Cortex of kidney (tissue), 1 donor: ENCODE measurements around the gene KIF5A.
"Not testable (repeated sequence)": the region's sequence is repeated elsewhere in the genome, so short reads cannot be mapped to it uniquely, and the experiment has no call there.

ENCODE experiments used
- DNase-seq: peaks from one replicate; lab custom pipeline; 2025; lab: John Stamatoyannopoulos, UW

KIF5A gene

DNA sequence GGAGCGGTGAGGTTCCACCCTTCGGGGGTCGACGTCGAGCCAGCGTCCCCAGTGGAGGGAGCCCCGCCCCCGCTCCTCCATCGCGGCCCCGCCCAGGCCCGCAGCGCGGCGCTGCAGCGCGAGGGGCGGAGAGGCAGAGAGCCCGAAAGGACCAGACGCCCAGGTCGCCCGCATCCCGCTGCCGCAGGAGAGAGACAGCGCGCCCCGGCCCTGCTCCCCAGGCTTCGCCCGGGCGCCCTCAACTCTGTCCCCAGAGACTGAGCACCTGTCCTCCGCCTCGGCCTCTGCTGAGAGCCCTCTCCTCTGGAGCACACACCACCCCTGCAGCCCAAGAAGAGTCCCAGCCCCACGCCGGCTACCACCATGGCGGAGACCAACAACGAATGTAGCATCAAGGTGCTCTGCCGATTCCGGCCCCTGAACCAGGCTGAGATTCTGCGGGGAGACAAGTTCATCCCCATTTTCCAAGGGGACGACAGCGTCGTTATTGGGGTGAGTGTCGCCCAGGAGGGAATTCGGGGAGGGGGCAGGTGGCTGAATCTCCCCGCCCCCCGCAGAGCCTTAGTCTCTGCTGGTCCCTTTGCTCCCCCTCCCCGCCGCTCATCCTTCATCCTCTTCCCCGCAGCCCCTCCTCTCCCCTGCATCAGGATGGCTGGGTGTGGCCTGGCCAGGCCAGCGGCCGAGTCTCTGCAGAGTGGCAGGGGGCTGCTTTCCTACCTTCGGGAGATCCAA lies at the start of gene KIF5A:
KIF5A (plus strand) TSS at position 136 of the 732 bp plus-strand sequence; CDS start at position 364, 228 bp downstream.
- DNase-seq: no peak

- DNase-seq: no peak
These were observed 49.6 kb upstream of the KIF5A start for GRCh38 chr12:57500213-57500612.

DNA sequence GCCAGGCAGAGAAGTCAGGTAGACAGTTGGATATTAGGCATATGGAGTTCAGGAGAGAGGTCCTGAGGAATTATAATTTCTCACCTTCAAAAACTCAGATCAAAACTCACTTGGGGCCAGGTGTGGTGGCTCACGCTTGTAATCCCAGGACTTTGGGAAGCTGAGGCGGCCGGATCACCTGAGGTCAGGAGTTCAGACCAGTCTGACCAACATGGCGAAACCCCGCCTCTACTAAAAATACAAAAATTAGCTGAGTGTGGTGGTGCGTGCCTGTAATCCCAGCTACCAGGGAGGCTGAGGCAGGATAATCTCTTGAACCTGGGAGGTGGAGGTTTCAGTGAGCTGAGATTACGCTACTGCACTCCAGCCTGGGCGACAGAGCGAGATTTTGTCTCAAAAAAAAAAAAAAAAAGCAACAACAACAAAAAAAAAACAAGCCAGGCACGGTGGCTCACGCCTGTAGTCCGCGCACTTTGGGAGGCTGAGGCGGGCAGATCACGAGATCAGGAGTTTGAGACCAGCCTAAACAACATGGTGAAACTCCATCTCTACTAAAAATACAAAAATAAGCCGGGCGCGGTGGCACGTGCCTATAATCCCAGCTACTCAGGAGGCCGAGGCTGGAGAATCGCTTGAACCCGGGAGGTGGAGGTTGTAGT lies 47.4 kb upstream of the KIF5A start:
- not testable (repeated sequence) for DNase-seq

DNA sequence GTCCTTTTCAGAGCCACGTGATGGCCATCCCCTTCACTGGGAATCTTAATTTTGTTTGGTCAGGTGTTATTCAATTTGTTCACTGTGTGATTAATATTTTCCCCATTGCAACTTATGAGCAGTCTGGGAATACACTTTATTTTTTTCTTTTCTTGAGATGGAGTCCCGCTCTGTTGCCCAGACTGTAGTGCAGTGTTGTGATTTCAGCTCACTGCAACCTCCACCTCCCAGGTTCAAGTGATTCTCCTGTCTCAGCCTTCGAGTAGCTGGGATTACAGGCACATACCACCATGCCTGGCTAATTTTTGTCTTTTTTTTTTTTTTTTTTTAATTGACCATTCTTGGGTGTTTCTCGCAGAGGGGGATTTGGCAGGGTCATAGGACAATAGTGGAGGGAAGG lies 43.3 kb upstream of the KIF5A start:
- not testable (repeated sequence) for DNase-seq

DNA sequence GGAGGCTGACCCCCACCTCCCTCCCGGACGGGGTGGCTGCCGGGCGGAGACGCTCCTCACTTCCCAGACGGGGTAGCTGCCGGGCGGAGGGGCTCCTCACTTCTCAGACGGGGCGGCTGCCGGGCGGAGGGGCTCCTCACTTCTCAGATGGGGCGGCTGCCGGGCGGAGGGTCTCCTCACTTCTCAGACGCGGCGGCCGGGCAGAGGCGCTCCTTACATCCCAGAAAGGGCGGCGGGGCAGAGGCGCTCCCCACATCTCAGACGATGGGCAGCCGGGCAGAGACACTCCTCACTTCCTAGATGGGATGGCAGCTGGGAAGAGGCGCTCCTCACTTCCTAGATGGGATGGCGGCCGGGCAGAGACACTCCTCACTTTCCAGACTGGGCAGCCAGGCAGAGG lies 42.0 kb upstream of the KIF5A start:
- DNase-seq: not testable (repeated sequence)

DNA sequence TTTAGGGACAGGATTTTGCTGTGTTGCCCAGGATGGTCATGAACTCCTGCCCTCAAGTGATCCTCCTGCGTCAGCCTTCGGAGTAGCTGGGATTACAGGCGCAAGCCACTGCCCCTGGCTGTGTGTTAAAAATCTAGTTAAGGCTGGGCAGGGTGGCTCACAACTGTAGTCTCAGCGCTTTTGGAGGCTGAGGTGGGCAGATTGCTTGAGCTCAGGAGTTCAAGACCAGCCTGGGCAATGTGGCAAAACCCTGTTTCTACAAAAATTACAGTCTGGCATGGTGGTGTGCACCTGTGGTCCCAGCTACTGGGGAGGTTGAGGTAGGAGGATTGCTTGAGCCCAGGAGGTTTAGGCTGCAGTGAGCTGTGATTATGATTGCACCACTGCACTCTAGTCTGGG lies 38.7 kb upstream of the KIF5A start:
- no peak for DNase-seq

- no peak for DNase-seq
These were observed 38.1 kb upstream of the KIF5A start for GRCh38 chr12:57511588-57512325.

DNA sequence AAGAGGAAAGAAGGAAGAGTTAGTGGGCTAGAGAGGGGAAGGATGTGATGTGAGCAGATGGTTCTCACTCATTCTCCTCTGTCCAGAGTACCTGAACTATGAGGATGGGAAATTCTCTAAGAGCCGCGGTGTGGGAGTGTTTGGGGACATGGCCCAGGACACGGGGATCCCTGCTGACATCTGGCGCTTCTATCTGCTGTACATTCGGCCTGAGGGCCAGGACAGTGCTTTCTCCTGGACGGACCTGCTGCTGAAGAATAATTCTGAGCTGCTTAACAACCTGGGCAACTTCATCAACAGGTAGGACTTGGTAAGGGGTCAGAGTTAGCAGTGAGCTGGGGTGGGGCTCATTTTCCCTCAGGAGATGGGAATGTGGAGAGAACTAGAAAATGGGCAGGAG lies 37.2 kb upstream of the KIF5A start:
- DNase-seq: no peak

GRCh38 chr12:57513266-57513665 lies 36.6 kb upstream of the KIF5A start:
- no peak for DNase-seq

DNA sequence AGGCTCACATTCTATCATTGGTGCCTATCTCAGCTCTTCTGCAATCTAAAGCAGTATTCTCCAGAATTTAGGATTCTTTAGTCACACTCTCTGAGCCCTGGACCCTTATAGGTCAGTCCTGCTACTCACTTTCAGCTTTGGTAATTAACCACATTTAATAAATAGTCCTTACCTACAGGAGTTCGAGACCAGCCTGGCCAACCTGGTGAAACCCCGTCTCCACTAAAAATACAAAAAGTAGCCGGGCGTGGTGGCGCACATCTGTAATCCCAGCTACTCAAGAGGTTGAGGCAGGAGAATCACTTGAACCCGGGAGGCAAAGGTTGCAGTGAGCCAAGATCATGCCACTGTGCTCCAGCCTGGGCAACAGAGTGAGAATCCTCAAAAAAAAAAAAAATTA lies 36.2 kb upstream of the KIF5A start:
- not testable (repeated sequence) for DNase-seq

GRCh38 chr12:57514246-57514645 lies 35.6 kb upstream of the KIF5A start:
- DNase-seq: not testable (repeated sequence)

DNA sequence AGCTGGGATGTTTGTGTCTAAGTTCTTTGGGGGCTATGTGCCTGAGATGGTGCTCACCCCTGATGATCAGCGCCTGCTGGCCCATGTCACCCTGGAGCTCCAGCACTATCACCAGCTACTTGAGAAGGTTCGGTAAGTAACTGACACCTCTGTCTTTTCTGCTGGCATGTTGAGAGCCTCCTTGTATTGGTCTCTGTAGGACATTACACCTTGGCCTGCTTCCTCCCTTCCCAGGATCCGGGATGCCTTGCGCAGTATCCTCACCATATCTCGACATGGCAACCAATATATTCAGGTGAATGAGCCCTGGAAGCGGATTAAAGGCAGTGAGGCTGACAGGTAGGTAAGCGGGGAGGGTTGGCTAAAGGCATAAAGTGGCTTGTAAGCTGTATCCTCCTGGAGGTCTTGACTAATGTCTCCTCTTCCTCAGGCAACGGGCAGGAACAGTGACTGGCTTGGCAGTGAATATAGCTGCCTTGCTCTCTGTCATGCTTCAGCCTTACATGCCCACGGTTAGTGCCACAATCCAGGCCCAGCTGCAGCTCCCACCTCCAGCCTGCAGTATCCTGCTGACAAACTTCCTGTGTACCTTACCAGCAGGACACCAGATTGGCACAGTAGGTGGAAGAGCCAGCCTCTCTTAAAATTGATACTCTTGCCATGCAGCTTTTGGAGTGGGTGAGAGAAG lies 35.0 kb upstream of the KIF5A start:
- DNase-seq: no peak

- DNase-seq: no peak
These were observed 34.4 kb upstream of the KIF5A start for GRCh38 chr12:57515408-57515933.

GRCh38 chr12:57515934-57516541 lies 33.8 kb upstream of the KIF5A start:
- DNase-seq: no peak

DNA sequence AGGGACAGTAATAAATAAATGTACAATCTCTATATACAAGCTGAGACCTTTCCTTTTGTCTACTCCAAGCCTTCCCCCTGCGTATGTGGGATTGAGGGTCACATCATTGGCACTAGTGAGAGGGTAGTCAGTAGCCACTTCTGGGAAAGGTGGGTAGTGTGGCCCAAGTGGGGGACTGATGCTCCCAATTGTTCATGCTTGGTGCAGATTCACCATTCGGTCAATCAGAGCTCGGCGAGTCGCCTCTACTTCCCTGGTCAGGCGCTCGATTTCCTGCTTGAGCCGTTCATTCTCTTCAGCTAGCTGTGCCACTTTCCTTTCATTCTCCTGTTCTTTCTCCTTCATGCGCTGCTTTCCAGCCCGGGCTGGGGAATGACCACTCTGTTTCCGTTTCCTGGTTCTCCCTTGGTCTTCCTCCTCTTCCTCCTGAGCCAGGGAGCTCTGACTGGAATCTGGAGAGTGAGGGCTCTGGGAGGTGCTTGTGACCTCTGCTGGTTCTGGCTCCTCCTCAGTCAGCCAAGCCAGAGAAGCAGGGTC lies 33.2 kb upstream of the KIF5A start:
- DNase-seq: no peak

- no peak for DNase-seq
These were observed 32.7 kb upstream of the KIF5A start for GRCh38 chr12:57517187-57517586.

DNA sequence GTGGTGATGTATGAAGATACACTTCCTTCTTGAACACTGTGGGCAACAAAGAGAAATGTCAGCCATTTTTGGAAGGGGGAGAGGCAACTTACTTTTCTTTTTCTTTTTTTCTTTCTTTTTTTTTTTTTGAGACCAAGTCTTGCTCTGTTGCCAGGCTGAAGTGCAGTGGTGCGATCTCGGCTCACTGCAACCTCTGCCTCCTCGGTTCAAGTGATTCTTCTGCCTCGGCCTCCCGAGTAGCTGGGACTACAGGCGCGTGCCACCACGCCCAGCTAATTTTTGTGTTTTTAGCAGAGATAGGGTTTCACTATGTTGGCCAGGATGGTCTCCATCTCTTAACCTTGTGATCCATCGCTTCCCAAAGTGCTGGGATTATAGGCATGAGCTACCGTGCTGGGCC lies 32.1 kb upstream of the KIF5A start:
- DNase-seq: not testable (repeated sequence)

GRCh38 chr12:57518176-57518919 lies 31.5 kb upstream of the KIF5A start:
- no peak for DNase-seq

DNA sequence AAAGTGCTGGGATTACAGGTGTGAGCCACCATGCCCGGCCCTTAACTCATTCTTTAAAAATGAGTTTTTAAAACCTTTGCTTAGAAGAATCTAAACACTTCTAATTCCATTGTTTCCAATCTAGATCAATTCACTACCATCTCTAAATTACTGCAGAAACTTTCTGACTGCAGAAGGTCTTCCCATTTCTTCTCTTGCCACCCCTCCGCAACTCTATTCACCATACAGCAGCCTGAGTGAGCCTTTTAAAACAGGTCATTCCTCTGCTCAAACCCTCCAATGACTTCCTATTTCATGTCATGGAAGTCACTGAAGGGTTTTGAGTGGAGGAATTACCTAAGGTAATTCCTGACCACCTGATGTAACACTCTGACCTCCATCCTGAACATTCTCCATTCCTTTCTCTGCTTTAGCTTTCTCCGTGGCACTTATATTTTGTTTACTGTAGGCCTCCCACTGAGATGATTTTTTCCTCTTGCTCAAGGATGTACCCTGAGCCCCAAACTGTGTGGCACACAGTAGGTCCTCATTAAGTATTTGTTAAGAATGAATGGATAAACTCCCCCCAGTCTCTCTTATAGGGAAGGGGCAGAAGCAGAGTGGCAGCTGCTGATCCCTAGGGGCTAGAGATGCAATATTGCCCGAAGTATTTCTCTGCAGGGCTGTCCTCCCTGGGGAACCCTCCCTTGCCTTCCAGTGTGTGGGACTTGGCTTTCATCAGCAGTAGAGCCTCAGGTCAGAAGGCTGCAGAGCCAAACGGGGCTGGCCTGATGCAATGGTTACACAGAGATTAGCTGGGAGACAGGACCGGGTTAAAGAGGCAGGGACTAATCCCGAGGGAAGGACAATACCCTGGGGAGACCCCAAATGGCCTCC lies 30.7 kb upstream of the KIF5A start:
- DNase-seq: no peak

- DNase-seq: no peak
These were observed 30.1 kb upstream of the KIF5A start for GRCh38 chr12:57519796-57520052.
